Activated naive CD4-positive, alpha-beta T cell treated with anti-CD3 and anti-CD28 coated beads, Interleukin-2, amount 50 U/mL, for 24 hours (primary cell): ENCODE results near the gene HOXC11.

Source experiments
- H3K27ac Mint-ChIP-seq: one replicate; pipeline ENCODE4 v1.8.0; 2021; ENCODE audit warnings: mild to moderate bottlenecking, mixed read lengths
- H3K27me3 Mint-ChIP-seq: one replicate; pipeline ENCODE4 v1.8.0; 2021; ENCODE audit warnings: mixed read lengths
- H3K36me3 Mint-ChIP-seq: one replicate; pipeline ENCODE4 v1.8.0; 2021; ENCODE audit warnings: mixed read lengths
- H3K4me1 Mint-ChIP-seq: one replicate; pipeline ENCODE4 v1.8.0; 2021; ENCODE audit warnings: mixed read lengths
- H3K4me3 Mint-ChIP-seq: one replicate; pipeline ENCODE4 v1.8.0; 2021; ENCODE audit warnings: mild to moderate bottlenecking, mixed read lengths
- H3K9me3 Mint-ChIP-seq: one replicate; pipeline ENCODE4 v1.8.0; 2021; ENCODE audit warnings: mixed read lengths

HOXC11 gene

DNA sequence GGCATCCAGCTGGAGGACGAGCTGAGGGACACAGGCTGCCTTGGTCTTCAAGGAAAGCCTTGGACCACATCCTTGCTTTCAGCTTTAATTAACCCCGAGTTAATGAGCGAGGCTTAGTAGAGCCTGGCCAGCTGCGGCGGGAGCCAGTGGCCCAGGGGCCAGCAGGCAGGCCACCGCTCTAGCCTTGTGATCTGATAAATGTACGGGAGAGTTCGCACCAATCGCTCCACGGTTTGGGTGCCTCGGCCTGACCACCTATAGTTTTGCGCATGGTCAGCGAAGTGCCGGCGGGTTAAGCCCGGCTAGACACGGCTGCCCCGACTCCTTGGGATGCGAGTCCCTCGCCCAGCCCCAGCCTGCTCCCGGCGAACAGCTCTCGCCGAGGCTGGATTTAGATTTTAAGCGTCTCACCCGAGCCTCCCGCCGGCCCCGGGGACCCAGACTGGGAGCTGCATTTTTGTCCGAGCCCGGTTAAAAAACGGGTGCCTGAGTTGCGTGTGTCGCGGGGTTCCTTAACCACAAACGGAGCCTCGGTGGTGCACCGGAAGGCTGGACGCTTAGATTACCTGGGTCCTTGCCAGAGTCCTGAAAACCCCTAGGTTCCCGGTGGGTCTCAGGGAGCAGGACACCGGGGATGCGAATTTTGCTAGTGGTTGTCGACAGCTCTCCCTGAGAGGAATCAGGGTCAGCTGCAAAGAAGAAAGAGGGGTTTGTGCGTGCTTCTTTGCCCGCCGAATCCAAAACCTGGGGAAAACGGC, 21.2 kb upstream of the HOXC11 start:
- peaks cover 17% of the 10 kb centered on the region for H3K4me1 Mint-ChIP-seq
- H3K27ac Mint-ChIP-seq, result peak overlapping the region; percentile 68
- H3K4me3 Mint-ChIP-seq, result peak overlapping the region; percentile 4
- no peaks in the 10 kb centered on the region for H3K36me3 Mint-ChIP-seq
- H3K9me3 Mint-ChIP-seq, result peaks cover 4% of the 10 kb centered on the region
- peaks cover 67% of the 10 kb centered on the region for H3K27me3 Mint-ChIP-seq

DNA sequence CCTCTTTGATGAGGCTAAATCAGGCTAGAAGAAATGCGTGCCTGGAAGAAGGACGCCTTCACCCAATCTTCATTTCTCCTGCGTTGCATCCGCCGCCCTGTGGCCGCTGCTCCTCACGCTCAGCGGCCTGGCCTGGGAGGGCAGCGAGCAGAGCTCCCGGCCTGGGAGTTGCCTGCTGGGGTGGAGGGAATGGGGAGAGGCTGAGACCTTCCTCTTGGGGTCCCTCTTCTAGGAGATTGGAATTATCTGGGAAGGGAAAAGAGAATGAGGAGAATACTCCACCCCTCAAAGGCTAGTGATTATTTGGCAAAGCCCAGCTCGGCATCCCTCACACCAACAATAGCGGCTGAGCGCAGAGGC, 20.6 kb upstream of the HOXC11 start:
- Mint-ChIP-seq H3K4me1 (peaks cover 20% of the 10 kb centered on the region), H3K27me3 (peaks cover 69% of the 10 kb centered on the region), H3K27ac (peak overlapping the region; percentile 51), H3K4me3 (peak overlapping the region; percentile 4), H3K36me3 (no peaks in the 10 kb centered on the region), H3K9me3 (peaks cover 4% of the 10 kb centered on the region)

DNA sequence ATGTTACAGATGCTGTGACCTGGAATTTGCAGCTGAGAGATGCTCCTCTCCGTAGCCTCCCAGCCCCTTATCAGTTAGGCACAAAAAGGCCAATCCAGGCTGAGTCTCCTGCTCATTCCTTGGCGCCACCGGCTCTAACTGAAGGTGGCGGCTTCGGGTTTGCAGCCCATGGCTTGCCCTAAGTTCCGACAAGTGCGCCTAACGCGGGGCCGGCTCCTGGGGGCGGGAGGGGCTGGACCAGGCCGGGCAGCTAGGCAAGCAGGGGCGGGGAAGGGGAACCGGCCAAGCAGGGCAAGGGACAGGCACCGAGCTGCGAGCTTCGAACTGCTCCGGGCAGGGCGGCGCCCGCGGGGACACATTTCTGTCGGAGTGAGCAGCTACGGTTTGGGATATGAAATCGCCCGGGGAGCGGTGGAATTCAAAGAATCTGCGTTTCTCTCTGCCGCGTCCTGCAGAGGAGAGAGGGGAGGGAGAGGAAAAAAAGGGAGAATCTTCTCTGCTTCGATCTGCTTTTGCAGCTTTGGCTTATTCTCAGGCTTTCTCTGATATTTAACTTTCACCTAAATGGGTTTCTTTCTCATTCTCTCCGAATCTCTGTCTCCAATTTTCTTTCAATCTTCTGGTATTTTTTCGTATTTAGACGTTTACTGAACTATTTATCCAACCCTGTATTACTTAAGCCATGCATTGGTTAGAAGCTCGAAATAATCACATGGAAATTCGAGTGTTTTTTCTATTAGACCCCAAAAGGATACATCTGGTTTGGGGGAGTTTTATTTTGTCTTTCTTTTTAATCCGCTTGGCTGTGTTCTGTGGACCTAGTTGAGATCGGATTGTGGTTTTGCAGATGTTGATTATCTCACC, 19.8 kb upstream of the HOXC11 start:
- Mint-ChIP-seq H3K4me3 (peak overlapping the region; percentile 30), H3K27ac (peak overlapping the region; percentile 90), H3K4me1 (peaks cover 20% of the 10 kb centered on the region), H3K9me3 (peaks cover 4% of the 10 kb centered on the region), H3K36me3 (no peaks in the 10 kb centered on the region), H3K27me3 (peaks cover 71% of the 10 kb centered on the region)

DNA sequence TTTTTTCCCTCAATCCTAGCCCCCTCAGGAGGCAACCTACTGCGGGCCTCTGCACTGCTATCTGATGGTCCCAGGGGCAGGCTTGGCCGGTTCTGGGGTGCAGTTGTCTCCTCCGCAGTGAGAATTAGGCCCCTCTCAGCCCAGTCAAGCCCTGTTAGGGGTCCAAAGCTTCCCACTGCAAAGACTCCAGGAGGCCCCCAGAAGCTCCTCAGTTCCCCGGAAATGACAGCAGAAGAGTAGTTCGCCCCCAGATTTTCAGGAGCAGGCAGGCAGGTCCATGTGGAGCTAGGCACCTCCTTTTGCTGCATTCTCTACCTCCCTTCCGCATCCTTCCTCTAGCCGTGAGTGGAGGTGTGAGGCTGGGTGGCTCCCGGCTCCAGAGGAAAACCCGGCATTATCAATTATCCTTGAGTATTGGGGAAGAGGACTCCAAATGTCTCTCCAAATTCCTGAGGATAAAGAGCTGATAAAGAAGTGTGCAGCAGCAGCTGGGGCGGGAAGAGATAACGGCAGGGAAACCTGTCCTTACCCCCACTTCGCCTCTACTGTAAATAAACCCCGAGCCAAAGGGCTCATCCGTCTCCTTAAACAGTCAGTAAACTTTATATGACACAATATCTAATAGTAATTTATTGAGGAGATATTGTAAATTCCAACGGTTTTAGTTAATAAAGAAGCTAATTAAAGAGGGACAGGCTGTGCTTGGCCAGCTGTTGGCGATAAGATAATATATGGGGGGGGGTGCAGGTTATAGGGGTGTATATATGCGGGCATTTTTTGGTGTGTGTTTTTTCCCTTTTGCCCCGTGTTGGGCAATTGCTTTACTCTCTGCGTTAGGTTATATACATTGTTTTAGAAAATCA, 18.9 kb upstream of the HOXC11 start:
- Mint-ChIP-seq H3K27ac (peak overlapping the region; percentile 70), H3K4me1 (peaks cover 20% of the 10 kb centered on the region), H3K4me3 (no peak overlapping the region), H3K27me3 (peaks cover 70% of the 10 kb centered on the region), H3K9me3 (peaks cover 4% of the 10 kb centered on the region), H3K36me3 (no peaks in the 10 kb centered on the region)

DNA sequence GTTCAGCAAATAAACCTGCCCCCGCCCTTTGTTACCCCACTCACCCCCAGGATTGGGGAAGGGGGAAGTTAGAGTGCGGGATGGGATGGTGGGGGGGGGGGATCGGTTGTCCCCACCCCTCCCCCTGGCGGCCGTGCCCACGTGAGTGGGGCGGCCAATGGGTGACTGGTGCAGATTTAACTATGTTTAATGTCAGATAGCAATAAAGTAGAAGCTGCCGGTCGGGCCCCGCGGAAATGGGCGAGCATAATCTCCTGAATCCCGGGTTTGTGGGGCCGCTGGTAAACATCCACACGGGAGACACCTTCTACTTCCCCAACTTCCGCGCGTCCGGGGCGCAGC, 18.3 kb upstream of the HOXC11 start, which contains the start of gene HOXC12:
Gene HOXC12, plus strand, starts transcription at position 210 of the 342 bp plus-strand sequence. Its CDS starts 27 bp downstream, at position 237.
- H3K4me1 Mint-ChIP-seq, result peaks cover 20% of the 10 kb centered on the region
- H3K27ac Mint-ChIP-seq, result peak within 1 kb of the TSS; percentile 70
- no peak within 1 kb of the TSS for H3K4me3 Mint-ChIP-seq
- H3K9me3 Mint-ChIP-seq, result peaks cover 5% of the 10 kb centered on the region
- H3K36me3 Mint-ChIP-seq, result peaks cover 1% of the 10 kb centered on the region
- H3K27me3 Mint-ChIP-seq, result peaks cover 70% of the 10 kb centered on the region

DNA sequence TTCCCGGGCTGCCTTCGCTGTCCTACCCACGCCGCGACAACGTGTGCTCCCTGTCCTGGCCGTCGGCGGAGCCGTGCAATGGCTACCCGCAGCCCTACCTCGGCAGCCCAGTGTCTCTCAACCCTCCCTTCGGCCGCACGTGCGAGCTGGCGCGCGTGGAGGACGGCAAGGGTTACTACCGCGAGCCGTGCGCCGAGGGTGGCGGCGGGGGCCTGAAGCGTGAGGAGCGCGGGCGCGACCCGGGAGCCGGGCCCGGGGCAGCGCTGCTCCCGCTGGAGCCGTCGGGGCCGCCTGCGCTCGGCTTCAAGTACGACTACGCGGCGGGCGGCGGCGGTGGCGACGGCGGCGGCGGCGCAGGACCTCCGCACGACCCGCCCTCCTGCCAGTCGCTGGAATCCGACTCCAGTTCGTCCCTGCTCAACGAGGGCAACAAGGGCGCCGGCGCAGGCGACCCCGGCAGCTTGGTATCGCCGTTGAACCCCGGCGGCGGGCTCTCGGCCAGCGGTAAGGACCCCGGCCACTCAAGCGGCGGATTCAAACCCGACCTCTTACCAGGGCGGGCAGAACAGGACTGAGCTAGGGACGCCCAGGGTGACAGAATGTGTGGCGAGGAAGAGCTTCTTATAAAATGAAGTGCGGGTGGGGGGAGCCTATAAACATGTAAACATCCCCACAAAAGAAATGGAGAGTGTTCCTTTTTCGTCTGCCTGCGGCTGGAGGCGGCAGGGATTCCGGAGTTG, 17.7 kb upstream of the HOXC11 start:
- Mint-ChIP-seq H3K4me3 (no peak overlapping the region), H3K27me3 (peaks cover 73% of the 10 kb centered on the region), H3K27ac (no peak overlapping the region), H3K9me3 (peaks cover 8% of the 10 kb centered on the region), H3K36me3 (peaks cover 2% of the 10 kb centered on the region), H3K4me1 (peaks cover 21% of the 10 kb centered on the region)

DNA sequence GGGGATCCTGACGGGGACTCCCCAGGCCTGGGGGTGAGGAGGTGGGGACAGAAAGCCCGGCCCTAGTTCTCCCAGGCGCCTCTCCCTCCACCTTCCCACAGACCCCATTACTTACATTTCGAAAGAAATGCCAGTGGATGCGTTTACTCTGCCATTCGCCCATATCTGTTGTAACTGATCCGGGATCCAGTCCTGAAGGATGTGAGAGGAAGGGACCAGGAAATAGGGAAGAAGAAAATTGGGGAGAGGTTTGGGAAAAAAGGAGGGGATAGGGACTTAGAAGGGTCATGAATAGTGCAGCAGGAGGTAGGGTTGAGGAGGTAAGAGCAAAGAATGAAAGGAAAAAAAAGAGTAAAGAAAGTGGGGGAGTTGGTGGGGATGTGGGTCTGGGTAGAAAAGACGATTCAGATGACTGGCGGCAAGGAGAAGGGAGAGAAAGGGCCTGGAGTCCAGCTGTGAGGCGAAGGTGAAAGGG, 17.1 kb upstream of the HOXC11 start:
- H3K36me3 Mint-ChIP-seq, result peaks cover 2% of the 10 kb centered on the region
- no peak overlapping the region for H3K4me3 Mint-ChIP-seq
- peaks cover 73% of the 10 kb centered on the region for H3K27me3 Mint-ChIP-seq
- H3K27ac Mint-ChIP-seq, result peak overlapping the region; percentile 67
- H3K4me1 Mint-ChIP-seq, result peaks cover 23% of the 10 kb centered on the region
- H3K9me3 Mint-ChIP-seq, result peaks cover 8% of the 10 kb centered on the region

DNA sequence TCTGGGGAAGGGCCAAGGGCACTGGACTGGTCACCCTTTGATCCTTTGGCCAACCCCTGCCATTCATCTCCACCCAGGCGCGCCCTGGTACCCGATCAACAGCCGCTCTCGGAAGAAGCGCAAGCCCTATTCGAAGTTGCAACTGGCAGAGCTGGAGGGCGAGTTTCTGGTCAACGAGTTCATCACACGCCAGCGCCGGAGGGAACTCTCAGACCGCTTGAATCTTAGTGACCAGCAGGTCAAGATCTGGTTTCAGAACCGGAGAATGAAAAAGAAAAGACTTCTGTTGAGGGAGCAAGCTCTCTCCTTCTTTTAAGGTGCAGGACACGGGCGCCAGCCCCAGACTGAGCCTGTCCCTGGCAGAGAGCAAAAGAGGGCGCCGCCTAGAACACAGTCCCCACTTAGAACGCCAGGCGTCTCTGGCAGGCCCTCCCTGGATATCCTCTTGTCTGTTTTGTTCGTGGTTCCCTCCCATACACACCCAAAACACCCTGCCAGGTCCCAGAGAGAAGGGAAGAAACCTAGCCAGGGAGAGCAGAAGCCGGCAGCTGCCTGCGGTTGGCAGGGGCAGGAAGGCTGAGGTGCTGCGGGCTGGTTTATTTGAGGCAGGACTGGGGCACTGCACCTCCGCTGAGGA, 16.6 kb upstream of the HOXC11 start:
- Mint-ChIP-seq H3K4me1 (peaks cover 23% of the 10 kb centered on the region), H3K27ac (peak overlapping the region; percentile 67), H3K9me3 (peaks cover 8% of the 10 kb centered on the region), H3K36me3 (peaks cover 2% of the 10 kb centered on the region), H3K4me3 (no peak overlapping the region), H3K27me3 (peaks cover 70% of the 10 kb centered on the region)

DNA sequence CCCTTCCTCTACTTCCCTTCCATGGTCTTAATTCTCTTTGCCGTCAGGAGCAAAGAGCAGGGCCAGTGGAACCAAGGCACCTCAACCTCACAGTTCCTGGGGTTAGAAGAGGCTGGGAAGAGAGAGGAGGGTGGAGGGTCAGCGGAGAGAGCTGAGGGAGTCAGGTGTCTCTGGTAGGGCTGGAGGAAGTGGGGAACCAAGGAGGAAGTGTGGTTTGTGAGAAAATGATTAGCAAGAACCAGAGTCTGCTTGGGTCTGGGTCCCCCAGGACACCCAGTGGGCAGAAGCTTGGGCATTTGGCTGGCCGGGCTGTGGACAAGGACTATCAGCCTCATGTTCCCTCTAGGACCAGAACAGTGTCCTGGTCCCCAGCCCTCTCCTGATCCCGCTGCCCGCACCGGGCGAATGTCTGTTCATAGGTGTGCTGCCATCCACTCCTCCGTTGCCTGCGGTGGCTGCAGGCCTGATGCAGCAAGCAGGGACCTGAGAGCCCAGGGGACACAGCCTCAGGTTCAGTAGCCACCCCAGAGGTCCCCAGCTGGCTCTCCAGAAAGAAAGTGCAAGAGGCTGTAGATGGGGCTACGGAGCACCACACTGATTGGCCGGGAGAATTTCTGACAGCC, 15.9 kb upstream of the HOXC11 start:
- peaks cover 70% of the 10 kb centered on the region for H3K27me3 Mint-ChIP-seq
- H3K27ac Mint-ChIP-seq, result no peak overlapping the region
- H3K4me1 Mint-ChIP-seq, result peaks cover 23% of the 10 kb centered on the region
- peaks cover 8% of the 10 kb centered on the region for H3K9me3 Mint-ChIP-seq
- peaks cover 2% of the 10 kb centered on the region for H3K36me3 Mint-ChIP-seq
- no peak overlapping the region for H3K4me3 Mint-ChIP-seq

DNA sequence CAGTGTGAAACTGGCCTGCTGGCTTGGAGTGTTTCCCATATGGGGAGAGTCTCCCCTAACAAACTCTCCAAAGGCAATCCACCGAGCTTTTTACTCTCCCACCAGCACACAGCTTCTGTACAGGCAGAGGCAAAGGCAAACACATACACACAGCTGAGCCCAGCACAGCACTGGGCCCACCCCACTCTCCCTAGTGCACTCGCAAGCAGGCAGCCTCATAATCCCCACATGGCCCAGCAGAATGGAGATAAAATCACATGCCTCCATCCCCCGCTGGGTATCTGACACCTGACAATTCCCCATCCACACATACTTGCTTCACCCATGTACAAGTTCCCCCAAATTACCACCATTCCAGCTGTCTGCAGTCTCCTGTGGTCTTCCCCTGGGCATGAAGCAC, 14.8 kb upstream of the HOXC11 start:
- no peak overlapping the region for H3K4me3 Mint-ChIP-seq
- H3K36me3 Mint-ChIP-seq, result peaks cover 2% of the 10 kb centered on the region
- no peak overlapping the region for H3K27ac Mint-ChIP-seq
- peaks cover 23% of the 10 kb centered on the region for H3K4me1 Mint-ChIP-seq
- H3K9me3 Mint-ChIP-seq, result peaks cover 8% of the 10 kb centered on the region
- H3K27me3 Mint-ChIP-seq, result peaks cover 68% of the 10 kb centered on the region

DNA sequence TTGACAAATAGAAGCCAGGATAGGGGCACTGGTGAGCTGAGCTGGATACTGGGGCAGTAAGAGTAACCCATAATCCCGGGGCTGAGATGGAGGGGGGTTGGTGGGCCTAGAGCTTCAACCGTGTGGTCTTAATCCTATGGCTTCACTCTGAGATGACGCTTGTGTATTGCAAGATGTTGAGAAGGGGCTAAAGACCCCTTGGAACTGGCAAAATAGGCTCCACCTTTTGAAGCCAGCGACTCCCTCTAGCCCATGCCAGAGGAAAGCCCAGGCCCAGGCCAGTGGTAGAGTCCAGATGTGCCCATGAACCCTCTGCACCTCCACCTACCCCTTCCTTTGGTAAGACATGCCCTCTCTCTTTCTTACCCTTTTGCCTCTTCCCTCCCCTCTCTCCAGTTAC, 13.6 kb upstream of the HOXC11 start:
- Mint-ChIP-seq H3K27ac (no peak overlapping the region), H3K9me3 (peaks cover 9% of the 10 kb centered on the region), H3K4me3 (no peak overlapping the region), H3K36me3 (peaks cover 5% of the 10 kb centered on the region), H3K4me1 (peaks cover 28% of the 10 kb centered on the region), H3K27me3 (peaks cover 68% of the 10 kb centered on the region)

DNA sequence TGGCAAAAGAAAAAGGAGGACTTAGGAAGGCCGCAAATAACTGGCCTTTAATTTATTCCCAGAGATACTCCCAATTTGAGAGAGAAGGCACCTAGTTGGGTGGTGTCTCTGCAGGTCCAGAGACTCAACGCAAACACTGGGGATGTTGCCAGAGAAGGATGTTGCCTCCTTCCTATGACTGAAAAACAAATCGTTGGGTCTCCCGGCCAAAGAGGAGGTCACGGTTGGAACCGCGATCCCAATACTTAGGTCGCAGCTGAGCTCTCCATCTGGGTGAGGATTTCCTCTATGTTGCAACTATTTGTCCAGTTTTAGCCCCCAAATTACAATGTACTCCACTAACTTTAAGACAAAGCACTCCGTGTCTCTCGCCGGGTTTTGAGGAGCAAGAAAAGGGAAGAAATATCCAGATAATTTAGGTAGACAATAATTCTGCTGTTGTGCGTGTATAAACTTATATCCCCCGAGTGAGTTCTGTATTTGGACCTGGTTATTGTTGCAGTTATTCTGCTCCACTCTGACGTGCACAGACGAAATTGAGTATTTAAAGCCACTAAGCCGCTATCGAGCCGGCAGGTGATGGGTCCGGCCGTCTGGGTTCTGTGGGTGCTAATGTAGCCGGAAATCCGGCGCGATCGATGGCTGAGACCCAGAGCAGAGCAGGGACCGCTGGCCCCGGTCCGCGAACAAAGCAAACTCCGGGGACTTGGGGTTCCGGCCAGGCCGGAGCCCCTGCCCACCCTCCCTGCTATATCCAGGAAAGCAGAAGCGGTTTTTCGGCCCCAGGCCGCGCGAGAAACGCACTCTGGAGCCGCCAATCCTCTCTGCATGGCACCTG, 12.5 kb upstream of the HOXC11 start:
- H3K27me3 Mint-ChIP-seq, result peaks cover 76% of the 10 kb centered on the region
- H3K9me3 Mint-ChIP-seq, result peaks cover 11% of the 10 kb centered on the region
- H3K4me3 Mint-ChIP-seq, result no peak overlapping the region
- peaks cover 6% of the 10 kb centered on the region for H3K36me3 Mint-ChIP-seq
- H3K4me1 Mint-ChIP-seq, result peaks cover 37% of the 10 kb centered on the region
- peak overlapping the region; percentile 74 for H3K27ac Mint-ChIP-seq

DNA sequence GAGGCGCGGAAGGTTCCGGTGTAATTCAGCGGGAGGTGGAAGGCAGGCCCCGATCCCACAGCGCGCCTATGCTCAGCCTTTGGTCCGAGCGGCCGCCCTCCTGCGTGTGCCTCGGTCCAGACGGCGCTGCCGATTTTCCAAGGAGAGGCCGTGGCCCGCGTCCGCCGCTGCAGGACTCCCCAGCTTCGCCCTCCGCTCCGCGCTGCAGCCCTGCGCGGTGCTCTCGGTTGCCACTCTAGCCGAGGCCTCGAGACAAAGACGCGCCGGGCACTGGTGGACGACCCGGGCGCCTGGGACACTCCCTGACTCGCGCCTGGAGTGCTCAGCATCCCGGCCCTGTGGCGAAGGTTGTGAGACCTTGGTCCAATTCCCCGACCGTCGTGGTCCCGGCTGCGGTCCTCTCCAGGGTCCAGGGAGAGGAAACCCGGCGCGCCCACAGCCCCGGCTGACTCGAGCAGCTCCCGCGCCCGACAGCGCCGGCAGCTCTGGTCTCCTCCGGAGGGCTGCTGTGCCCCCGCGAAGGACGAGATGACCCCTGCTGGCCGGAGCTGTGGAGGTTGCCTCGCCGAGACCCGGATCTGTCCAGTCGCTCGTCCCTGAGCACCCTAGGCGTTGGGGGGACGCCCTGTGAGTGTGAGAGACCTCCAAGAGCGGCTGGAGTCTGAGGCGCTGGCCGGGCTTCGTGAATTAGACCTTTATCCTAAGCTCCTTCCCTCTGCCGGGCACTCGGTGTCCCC, 11.7 kb upstream of the HOXC11 start:
- Mint-ChIP-seq H3K9me3 (peaks cover 11% of the 10 kb centered on the region), H3K27me3 (peaks cover 73% of the 10 kb centered on the region), H3K27ac (no peak overlapping the region), H3K4me3 (no peak overlapping the region), H3K36me3 (peaks cover 8% of the 10 kb centered on the region), H3K4me1 (peaks cover 39% of the 10 kb centered on the region)
